Measurements from ENCODE around the gene SLC4A2. TPM values are rescaled to one million over a fixed set of nuclear protein-coding genes. Genes with fewer than 3 reads are reported as not detected.

Gene SLC4A2
- total RNA-seq, 1 experiment from 2014 or later = 199 TPM

DNA sequence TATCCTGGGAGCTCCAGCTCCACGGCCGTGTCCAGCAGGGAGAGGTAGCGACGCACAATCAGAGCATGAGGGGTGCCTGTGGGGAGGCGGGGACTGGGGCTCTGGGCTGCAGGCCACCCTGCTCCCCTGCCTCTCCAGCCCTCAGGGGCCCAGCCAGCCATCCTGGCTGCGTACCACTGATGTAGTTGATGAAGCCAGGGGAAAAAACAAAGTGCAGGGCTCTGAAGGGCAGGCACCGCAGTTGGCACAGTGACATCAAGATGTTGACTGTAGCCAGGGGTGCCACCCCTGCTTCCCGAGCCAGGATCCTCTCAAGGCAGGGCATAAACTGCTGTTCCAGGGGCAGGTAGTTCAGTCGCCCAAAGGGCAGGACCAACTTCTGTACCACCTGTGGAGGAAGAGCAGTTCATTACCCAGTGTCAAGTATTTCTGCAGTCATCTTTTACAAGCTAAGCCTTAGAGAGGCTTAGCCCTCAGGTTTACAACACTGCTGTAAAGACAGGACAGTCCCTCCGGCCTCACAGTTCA is 18.4 kb downstream of the SLC4A2 start:
- DNase-seq (ENCODE audit: extremely low read depth, low read depth) = no peak

DNA sequence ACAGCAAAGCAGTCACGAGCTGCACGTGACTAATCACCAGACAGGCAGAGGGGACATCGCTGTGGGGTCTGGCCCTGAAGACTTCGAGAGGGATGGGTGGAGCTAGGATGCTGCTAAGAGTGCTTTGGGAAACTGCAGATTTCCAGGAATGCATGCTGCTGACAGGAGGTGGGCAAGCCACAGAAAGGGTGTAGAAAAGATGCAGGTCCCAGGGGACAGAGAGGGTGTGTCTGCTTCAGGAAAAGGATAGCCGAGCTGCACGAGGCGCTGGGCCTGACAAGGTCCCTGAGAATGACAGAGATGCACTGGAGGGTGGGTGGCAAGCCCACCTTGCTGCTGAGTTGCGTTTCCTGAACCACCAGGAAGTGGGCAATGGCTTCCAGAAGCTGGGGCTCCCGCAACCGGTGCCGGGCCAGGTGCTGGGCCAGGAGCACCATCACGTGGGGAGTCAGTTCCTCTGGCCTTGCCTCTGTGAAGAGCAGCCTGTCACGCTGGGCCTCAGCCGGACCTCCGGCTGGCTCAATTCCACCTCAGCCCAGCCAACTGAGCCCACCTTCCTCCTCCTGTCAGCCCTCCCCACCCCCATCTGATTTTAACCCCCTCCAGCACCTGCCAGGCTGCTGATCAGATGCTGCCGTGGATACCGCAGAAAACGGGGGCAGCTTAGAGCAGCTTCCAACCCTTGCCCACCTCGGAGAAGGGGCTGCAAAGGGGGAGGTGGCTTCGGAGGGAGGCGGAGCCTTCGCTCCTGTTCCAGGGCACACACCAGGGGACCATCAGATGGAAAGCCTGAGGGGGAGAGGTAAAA is 19.0 kb downstream of the SLC4A2 start:
- DNase-seq (ENCODE audit: extremely low read depth, low read depth) = no peak

DNA sequence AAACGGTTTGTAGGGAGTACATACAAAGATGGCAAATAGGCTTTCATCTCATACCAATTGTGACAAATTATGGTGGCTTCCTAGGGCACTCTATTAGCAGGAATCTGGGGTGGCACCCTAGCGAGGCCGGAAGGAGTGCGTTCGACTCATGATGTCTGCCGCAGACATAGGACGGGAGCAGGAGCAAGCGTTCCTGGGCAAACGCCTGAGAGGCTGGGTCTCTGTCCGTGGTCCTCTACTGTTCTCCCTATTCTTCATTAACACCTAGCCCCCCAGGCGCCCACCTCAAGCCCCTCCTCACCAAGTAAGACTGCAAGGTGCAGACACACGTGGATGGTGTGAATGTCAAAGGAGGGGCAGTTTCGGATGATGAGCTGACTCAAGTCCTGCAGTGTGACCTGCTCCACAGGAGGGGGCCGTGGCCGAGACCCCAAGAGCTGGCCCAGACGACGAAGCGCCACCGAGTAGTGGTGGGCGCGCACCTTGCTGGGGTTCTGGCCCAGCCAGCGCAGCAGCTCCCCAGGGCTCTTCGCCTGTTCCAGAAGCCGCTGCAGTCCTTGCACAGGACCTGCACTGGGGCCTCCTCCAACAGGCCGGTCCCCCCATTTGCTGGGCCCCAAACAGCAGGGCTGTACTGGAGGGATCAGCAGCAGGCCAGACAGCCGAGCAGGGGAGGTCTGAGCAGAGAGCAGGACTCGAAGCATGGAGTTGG is 20.0 kb downstream of the SLC4A2 start:
- no peak for DNase-seq (ENCODE audit: extremely low read depth, low read depth)

DNA sequence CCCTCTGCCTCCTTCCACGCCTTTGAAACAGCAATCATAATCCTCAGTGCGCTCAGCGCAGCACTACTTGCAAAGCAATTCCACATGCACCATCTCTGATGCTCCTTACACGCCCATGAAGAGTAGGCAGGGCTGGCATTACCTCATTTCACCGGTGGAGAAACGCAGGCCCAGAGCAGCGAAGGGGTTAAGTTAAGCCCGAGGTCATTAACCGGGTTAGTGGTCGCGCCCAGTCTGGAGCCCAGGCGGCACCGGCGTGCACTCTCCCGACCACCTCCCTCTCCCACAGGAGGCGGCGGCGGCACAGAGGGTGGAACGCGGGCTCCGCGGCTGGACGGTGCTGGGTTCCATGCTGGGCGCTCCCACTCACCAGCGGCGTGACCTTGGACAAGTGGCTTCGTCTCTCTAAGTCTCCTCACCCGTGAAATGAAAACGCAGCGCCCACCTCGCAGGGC is 20.7 kb downstream of the SLC4A2 start:
- DNase-seq (ENCODE audit: extremely low read depth, low read depth) = no peak

DNA sequence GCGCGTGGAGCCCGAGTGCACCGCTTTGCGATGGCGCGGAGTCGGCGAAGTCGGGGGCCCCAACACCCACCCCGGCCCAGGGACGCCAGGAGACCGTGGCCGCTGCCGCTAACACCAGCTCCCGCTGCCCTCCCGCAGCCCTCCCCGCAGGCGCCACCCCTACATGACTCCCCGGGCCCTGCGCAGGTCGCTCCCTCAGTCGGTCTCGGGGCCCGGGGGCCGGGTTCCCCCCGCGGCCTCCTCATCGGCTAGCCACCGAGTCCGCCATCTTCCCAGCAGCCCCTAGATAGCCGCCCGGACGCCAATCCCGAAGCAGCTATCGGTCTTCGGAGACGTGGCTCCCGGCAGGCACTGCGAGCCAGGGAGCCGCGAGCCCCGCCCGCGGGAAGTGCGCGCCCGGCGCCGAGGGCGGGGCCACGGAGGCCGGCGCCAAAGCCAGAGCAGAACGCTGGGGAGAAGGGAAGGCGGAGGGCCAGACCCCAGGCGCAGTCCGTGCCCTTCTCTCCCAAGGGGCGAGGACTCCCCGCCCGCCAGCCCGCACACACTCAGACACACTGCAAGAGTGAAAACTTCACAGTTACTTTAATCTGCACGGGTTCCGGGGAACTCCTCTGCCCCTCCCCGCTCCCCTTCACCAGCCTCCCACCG is 21.3 kb downstream of the SLC4A2 start, which contains the start of gene FASTK:
FASTK (minus strand) TSS at position 288 of the 648 bp plus-strand sequence; CDS start at position 245, 43 bp downstream.
- peak; percentile 89 for DNase-seq (ENCODE audit: extremely low read depth, low read depth)

DNA sequence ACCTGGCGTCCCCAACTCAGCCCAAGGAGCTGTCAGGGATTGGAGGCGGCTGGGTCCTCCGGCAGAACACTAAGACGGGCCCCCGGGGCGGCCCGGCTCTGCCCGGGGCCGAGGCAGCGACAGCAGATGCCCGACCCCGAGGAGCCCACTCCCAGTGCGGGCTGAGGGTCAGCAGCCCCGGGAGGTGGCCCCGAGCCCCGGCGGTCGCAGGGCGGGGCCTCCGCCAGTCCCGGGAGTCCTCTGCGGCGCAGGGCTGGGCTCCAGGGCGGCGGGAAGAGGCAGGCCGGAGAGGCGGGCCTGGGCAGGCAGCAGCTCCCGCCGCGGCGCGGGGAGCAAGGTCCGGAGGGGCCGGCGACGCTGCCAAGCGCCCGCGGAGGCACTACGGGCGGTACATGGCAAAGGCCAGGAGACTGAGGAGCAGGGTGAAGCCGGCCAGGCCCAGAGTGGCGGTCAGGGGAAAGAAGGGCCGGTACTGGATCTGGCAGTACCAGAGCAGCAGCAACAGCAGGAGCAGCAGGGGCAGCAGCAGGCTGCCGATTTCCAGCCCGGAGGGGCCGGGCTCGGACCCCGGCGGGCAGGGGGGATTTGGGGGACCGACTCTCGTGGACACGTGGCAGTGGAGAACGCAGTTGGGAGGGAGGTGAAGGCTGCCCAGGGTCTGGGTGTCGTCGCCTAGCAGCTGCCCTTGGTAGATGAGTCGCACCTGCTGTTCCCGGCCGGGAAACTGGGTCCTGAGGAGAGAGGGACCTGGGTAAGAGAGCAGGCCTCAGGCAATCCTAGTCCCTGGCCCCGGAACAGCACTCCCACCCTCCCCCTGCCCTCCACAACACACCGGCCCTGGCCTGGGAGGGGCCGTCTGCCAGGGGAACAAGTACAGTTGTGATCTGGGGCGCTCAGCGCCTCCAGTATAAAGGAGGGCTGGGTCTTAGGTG is 22.0 kb downstream of the SLC4A2 start:
- DNase-seq (ENCODE audit: extremely low read depth, low read depth) = no peak

DNA sequence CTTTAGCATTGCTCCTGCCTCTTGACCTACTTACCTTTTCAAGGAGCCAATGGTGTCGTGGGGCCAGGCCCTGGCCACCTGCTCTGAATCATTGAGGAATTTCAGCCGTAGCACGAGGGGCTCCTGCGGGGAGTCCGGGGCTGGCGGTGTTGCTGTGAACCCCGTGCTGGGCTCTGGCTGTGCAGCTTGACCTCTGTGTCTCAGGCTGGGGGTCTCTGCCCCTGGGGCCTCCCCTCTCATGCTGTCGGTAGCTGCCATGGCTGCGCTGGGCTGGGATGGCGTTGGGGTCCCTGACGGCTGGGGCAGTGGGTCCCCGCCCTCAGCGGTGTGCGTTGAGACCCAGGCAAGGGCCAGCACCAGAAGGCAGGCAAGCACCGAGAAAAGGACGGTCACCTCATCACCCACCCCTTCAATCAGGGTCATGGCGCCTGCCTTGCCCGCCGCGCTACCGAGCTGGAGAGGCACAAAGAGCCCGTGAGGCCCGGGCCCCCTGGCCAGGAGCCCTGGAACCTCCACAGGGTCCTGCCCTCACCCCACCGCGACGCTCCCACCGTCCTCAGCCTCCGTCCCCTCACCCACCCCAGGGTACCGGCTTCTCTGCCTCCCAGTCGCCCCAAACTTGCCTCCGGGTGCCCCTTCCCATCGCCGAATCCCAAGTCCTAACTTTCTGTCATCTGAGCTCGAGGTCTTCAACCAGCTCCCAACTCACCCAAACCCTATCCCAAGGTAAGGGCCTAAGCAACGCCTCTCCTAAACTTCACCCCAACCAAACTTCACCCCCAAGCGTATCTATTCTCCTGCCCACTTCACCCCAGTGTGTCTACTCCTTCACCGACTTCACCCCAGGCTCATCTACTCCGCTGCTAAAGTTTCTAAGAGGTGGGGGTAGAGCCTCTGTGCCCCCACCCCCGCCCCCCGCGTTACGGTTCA is 23.0 kb downstream of the SLC4A2 start:
- no peak for DNase-seq (ENCODE audit: extremely low read depth, low read depth)

DNA sequence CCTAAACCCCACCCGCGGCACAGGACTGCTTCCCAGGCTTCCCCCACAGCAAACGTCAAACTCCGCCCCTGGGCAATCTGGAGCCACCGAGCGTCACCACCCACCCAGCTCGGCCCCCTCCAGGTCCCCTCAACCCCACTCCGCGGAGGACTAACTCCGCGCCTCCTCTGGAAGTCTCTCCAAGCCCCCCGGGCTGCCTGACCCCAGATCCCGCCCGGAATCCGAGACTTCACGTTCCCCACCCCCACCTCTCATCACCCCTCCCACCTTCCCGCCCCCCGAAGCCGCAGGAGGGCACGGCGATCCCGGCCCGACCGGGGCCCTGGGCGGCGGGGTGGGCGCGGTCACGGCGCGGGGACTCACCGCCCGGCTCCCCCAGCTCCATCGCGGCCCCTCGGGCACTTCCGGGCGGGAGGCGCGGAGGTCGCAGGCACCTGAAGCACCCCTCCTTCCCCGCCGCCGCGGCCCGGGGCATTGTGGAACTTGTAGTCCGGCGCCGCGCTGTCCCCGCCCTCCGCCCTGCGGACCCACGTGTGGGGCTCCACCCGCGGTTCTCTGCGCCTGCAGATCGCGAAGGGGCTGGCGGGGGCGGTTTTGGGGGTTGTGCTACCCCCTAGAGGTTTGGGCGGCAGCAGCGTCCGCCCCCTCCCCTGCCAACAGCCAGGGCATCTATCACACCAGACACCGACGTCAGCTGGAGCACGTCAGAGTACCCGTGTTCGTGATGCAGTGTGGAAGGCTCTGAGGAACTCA is 23.9 kb downstream of the SLC4A2 start, which contains the start of gene TMUB1:
TMUB1 (minus strand) TSS at position 423 of the 753 bp plus-strand sequence. CDS start 930 bp downstream, outside the sequence.
- no peak for DNase-seq (ENCODE audit: extremely low read depth, low read depth)

DNA sequence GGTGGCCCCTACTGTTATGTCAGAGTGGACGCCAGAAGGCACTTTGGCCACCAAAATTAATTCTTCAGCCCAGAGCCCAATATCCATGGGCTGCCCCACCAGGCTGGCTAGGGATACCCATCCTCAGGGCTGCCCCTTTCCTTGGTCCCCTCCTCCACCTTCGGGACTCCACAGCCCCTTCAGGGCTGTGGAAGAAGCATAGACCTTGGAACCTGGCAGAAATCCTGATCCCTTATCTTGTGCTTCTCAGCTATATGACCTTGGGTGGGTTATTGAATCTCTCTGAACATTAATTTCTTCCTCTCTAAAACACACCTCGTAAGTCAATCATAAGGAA is 24.4 kb downstream of the SLC4A2 start:
- DNase-seq (ENCODE audit: extremely low read depth, low read depth) = no peak

DNA sequence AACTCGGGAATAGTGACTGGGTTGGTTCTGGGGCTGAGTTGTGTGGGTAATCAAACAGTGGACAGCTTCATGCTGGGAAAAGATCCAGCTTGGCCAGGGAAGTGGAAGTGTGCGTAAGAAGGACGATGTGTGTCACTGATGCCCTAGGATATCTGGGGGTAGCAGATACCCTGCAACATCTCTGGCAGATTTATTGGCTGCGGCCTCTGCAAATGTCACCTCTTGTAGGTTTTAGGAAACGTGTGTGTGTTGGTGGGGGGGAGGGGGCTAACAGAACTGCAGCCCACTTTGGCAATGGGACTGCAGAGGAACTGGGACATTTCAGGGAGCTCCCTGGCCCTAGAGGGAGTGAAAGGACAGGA is 25.9 kb downstream of the SLC4A2 start:
- DNase-seq (ENCODE audit: extremely low read depth, low read depth) = no peak

DNA sequence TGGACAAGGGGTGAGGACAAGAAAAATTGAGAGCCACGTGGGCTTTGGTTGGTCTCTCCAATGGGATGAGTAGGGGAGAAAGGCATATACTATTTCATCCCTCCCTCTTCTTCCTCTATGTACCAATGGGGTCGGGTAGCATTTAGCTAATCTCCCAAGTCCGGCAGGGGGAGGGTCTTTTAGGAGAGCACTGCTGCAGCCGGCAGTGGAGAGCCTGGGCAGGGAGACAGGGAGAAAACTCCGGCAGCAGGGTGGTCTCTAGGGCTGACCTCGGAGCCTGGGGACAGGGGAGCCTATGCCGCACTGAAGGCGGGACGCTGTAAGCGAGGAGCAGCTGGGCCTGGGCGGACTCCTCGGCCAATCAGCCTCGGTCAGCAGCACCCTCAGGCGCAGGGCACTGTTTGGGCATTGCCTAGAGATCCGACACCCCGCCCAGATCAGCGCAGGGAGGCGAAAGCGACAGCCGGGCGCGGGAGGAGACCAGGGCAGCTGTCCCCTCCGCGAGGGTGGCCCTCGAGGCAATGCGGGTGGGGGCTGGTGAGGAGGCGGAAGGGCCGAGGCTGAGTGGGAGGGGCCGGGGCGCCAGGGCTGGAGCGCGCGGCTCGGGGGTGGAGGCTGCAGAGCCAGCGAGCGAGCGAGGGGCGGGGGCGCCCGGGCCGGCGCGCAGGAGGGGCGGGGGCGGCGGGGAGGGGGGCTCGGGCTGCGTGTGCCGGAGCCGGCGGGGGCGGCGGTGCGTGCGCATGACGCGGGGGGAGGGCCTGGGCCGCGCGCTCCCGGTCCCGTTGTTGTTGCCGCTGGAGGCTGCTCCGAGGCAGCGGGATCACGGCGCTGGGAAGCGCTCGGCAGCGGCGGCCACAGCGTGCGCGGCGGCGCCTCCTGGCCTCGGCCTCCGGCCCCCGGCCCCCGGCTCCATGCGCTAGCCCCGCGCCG is 26.6 kb downstream of the SLC4A2 start, which contains the start of gene AGAP3:
AGAP3 (plus strand) TSS at position 785 of the 930 bp plus-strand sequence. CDS start 267 bp downstream, outside the sequence.
- DNase-seq (ENCODE audit: extremely low read depth, low read depth) = peak; percentile 79

DNA sequence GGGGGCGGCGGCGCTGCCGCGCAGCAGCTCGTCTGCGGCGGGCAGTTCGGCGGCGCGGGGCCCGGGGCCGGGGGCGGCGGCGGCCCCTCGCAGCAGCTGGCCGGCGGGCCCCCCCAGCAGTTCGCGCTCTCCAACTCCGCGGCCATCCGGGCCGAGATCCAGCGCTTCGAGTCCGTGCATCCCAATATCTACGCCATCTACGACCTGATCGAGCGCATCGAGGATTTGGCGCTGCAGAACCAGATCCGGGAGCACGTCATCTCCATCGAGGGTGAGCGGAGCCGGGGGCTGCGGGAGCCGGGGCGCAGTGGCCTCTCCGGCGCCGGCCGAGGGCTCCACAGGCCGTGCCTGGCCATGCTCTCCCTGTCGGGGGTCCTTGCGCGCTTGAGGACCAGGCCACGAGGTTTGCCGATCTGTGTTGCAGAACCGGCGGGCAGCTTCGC is 27.4 kb downstream of the SLC4A2 start:
- DNase-seq (ENCODE audit: extremely low read depth, low read depth) = no peak

DNA sequence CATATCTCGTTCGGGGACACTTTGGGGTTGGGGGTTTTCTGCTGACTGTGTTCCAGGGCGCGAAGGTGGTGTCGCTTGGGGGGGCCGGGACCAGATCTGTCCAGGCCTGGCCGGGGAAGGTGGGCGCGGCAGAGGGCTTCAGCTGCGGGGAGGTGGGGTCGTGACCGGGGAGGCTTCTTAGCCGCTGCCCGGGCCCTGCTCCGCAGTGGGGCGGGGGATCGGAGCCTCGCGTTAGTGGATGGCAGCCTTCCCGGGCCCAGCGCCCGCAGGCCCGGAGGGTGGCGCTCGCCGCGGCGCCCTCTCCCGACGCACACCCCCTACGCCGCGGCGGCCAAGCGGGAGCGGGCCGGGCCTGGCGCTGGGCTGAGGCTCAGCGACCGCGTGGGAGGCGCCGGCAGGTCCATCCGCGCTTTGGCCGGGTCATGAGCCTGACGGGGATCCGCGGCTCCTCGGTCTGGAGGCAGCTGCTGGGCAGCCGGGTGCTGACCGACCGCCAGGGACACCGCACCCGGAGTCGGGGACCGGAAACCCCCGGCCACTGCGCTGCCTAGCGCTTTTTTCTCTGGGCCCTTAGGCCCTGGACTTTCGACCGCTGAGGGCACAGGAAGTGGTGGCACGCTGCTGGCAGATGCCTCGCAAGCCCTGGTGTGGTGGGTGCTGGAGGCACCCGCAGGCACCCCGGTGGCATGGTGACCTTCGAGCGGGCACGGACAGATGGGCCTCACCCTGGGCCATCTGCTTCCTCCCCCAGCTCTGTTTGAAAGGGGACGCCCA is 28.0 kb downstream of the SLC4A2 start:
- DNase-seq (ENCODE audit: extremely low read depth, low read depth) = no peak

DNA sequence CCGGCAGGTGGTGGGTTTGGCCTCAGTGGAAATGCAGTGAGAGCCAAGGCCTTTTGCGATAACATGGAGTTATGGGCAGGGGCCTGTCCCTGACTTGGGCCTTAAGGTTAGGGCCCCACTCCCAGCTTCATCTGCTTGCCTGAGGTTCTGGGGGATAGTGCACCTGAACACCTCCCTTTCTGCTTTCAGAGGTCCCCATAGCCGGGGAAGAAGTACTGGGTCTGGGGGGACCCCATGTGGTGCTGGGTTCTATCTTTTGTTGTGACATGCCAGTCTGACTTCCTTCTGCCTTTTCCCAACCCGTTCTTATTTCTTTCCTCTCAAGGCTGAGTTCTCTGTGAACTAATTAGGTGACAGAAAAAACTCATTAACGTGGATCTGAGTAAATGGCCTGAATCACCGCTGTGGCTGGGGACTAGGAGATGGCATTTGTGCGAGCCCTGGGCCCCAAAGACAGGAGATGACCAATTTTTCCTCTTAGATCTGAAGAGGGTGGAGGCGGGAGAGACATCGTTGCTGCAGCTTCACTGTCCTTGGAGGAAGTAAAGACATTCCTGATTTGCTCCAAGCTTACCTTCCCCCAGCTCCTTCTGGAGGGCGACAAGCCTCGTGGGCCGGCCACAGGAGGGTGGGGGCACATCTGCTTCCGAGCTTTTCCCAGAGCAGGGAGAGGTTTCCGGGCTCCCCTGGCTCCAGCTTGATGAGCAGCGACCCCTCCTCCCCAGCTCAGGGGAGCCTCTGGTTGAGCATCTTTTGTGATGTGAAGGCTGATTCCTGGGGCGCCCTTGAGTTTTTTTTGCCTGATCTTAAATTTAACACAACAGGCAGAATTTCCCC is 28.8 kb downstream of the SLC4A2 start:
- no peak for DNase-seq (ENCODE audit: extremely low read depth, low read depth)

All from NCI-H460 (cell line).